ENCODE results near the gene OR2F1.

OR2F1 gene

DNA sequence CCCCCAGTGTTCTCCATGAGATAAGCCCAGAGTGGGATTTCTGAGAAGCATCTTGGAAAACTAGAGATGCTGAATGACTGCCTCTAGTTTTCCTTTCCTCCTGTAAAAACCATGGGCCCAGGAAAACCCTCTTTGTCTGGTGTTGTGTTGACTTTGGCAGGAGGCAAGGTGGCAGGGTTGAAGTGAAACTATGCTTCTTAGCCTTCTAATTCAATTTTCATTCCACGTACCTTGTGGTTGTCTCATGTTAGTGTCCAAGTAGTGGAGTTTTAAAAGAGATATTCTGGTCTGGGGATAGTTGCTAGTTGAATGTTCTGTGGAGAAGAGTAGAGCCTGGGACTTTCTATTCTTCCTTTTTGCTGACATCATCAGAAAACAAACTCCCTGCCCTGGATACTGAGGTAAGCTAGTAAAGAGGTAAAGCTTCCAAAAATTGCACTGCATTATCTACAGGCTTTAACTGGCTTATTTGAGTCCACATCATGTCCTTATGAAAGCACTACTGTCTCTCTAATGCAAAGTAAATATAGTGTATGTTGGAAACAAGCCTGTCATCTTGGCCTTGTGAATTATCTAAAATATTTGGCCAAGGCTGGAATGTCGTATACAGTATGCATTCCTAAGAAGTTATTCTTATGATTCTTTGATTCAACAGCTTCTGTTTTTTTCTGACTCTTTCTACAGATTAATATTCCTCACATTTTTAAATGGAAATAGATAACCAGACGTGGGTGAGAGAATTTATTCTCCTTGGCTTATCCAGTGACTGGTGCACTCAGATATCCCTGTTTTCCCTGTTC lies 19.9 kb upstream of the OR2F1 start, which contains the start of gene OR2F2:
Gene OR2F2 (plus strand): TSS at position 708 of the 800 bp plus-strand sequence. CDS start 0 bp downstream, at position 708.
- ChIA-PET POLR2A (no interaction called here), CTCF (interaction anchor here (2.2 kb wide), 2 partner anchors 13 to 14 kb away, joined by 4 to 8 read pairs; no protein-coding TSS in a partner anchor)
- TF ChIP-seq, protein P1, sequence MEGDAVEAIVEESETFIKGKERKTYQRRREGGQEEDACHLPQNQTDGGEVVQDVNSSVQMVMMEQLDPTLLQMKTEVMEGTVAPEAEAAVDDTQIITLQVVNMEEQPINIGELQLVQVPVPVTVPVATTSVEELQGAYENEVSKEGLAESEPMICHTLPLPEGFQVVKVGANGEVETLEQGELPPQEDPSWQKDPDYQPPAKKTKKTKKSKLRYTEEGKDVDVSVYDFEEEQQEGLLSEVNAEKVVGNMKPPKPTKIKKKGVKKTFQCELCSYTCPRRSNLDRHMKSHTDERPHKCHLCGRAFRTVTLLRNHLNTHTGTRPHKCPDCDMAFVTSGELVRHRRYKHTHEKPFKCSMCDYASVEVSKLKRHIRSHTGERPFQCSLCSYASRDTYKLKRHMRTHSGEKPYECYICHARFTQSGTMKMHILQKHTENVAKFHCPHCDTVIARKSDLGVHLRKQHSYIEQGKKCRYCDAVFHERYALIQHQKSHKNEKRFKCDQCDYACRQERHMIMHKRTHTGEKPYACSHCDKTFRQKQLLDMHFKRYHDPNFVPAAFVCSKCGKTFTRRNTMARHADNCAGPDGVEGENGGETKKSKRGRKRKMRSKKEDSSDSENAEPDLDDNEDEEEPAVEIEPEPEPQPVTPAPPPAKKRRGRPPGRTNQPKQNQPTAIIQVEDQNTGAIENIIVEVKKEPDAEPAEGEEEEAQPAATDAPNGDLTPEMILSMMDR (IDR thresholded peaks at IDR 0.05; ENCODE audit: control extremely low read depth, extremely low read depth, low read depth, missing control alignments) = no peak
- DNase-seq (ENCODE audit: extremely low spot score) = no peak

- CTCF ChIA-PET = interaction anchor here (2.4 kb wide), 1 partner anchor 13 kb away, joined by 7 read pairs; no protein-coding TSS in a partner anchor
- DNase-seq (ENCODE audit: extremely low spot score) = no peak
- TF ChIP-seq, protein P1 (IDR thresholded peaks at IDR 0.05; ENCODE audit: control extremely low read depth, extremely low read depth, low read depth, missing control alignments) = no peak
- POLR2A ChIA-PET = no interaction called here
Measured at GRCh38 chr7:143936087-143937009, 18.3 kb upstream of the OR2F1 start.

DNA sequence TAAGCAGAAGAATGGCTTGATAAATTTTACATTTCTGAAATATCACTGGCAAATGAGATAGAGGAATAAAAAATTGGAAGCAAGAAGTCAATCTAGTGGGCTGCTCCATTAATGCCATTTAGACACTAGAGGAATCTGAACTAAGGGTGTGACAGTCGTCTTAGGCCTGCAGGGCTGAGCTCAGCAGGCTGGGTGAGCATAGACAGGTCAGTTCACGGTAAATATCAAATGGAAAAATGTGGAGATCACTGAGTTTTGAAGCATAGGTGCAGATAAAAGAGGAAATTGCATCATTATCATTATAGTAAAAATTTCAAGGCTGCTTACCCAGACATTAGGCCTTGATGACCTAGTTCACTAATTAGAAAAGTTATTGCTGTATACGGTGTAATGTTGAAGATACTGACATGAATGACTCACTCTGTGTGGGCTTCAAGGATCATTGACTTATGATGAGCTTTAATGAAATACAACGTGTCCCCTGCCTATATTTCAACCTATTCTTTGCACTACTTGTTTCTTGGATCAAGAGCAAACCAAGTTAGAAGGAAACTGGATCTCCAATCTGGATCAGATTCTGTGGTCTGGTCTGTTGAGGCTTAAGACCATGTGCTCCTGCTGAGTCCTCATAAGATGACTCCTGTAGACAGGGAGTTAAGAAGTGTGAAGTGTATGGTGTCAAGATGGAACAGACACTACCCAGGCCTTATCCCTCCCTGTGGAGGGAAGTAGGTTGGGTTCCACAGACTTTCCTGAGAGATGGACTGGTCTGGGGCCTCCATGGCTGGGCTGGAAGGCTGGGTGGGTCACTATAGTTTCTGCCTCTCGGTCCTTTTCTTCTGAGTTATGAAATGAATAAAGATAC lies 16.0 kb upstream of the OR2F1 start:
- TF ChIP-seq, protein P1 (IDR thresholded peaks at IDR 0.05; ENCODE audit: control extremely low read depth, extremely low read depth, low read depth, missing control alignments) = no peak
- POLR2A ChIA-PET = no interaction called here
- DNase-seq (ENCODE audit: extremely low spot score) = no peak
- CTCF ChIA-PET = interaction anchor here (2.4 kb wide), 1 partner anchor 11 kb away, joined by 7 read pairs; no protein-coding TSS in a partner anchor

GRCh38 chr7:143945423-143945822 lies 9.2 kb upstream of the OR2F1 start:
- ChIA-PET CTCF (no interaction called here), POLR2A (no interaction called here)
- TF ChIP-seq, protein P1 (IDR thresholded peaks at IDR 0.05; ENCODE audit: control extremely low read depth, extremely low read depth, low read depth, missing control alignments) = no peak
- no peak for DNase-seq (ENCODE audit: extremely low spot score)

- TF ChIP-seq, protein P1 (IDR thresholded peaks at IDR 0.05; ENCODE audit: control extremely low read depth, extremely low read depth, low read depth, missing control alignments) = no peak
- DNase-seq (ENCODE audit: extremely low spot score) = no peak
- CTCF ChIA-PET = no interaction called here
- POLR2A ChIA-PET = no interaction called here
Measured at GRCh38 chr7:143947111-143947510, 7.5 kb upstream of the OR2F1 start.

Measured in GM10248 (cell line).